IPS-15b (cell line): ENCODE results near the gene TEX54.
"Not testable (repeated sequence)": the region's sequence is repeated elsewhere in the genome, so short reads cannot be mapped to it uniquely, and the experiment has no call there.

ENCODE experiments used
- H3K27me3 ChIP-seq: one replicate; pipeline ENCODE4 v1.6.1; 2013; ENCODE audit warnings: low read length; ENCODE audit not compliant: control insufficient read depth, insufficient read depth
- H3K36me3 ChIP-seq: one replicate; pipeline ENCODE4 v1.6.1; 2013; ENCODE audit warnings: low read length; ENCODE audit not compliant: control insufficient read depth, insufficient read depth
- H3K4me1 ChIP-seq: one replicate; pipeline ENCODE4 v1.6.1; 2013; ENCODE audit warnings: mild to moderate bottlenecking, low read length; ENCODE audit not compliant: control insufficient read depth, insufficient read depth
- H3K4me3 ChIP-seq: one replicate; pipeline ENCODE4 v1.5.1; 2013; ENCODE audit warnings: low read depth, low read length
- H3K9ac ChIP-seq: one replicate; pipeline ENCODE4 v1.6.1; 2013; ENCODE audit warnings: low read depth, mild to moderate bottlenecking, low read length
- H3K9me3 ChIP-seq: one replicate; pipeline ENCODE4 v1.6.1; 2013; ENCODE audit warnings: mild to moderate bottlenecking, low read length; ENCODE audit not compliant: control insufficient read depth, insufficient read depth

The TEX54 gene

DNA sequence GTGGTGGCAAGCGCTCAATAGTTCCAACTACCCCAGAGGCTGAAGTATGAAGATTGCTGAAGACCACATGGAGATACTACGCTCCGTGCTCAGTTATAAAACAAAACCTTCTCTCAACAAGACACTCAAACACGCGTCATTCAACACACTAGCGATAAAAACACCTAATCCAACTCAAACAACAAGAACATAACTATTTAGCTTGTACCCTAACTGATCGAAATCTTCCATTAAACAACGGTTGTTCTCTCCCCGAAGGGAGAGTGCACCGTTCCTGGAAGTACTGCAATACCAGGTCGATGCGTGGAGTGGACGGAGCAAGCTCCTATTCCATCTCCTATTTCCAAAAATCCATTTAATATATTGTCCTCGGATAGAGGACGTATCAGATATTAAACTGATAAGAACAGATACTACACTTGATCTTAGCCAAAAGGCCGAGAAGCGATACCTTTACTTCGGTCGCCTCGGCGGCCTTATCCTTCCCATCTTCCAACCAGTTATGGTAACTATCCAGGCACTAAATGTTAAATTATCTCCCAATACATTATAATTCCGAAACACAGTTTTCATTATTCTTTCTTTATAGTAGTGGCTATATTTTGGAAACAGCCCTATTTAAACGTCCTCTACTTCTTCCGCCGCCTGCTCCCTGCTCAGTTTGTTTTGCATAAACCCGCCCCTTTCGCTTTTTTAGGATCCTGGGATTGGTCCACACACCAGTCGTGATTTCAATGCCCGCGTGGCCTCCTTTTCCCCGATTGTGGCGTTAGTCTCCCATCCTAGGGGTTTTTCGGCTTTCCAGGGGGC is 8.9 kb upstream of the TEX54 start:
- peaks cover 3% of the 10 kb centered on the region for H3K36me3 ChIP-seq
- no peaks in the 10 kb centered on the region for H3K4me1 ChIP-seq
- peak overlapping the region; percentile 58 for H3K4me3 ChIP-seq
- H3K27me3 ChIP-seq = no peaks in the 10 kb centered on the region
- no peaks in the 10 kb centered on the region for H3K9me3 ChIP-seq
- peak overlapping the region; percentile 87 for H3K9ac ChIP-seq

DNA sequence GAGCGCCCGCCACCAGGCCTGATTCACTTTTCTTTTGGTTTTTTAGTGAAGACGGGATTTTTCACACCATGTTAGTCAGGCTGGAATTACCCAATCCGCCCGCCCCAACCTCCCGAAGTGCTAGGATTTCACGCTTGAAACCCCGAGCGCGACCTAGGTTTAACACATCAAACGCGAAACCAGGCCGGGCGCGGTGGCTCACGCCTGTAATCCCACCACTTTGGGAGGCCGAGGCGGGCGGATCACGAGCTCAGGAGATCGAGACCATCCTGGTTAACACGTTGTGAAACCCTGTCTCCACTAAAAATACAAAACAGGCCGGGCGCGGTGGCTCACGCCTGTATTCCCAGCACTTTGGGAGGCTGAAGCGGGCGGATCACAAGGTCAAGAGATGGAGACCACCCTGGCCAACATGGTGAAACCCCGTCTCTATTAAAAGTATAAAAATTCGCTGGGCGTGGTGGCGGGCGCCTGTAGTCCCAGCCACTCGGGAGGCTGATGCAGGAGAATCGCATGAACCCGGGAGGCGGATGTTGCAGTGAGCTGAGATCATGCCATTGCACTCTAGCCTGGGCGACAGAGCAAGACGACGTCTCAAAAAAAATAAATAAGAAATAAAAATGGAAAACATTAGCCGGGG is 8.2 kb upstream of the TEX54 start:
- peak overlapping the region; percentile 99 for H3K4me3 ChIP-seq
- not testable (repeated sequence) for H3K9me3 ChIP-seq, H3K36me3 ChIP-seq, H3K4me1 ChIP-seq, H3K27me3 ChIP-seq
- H3K9ac ChIP-seq = peak overlapping the region; percentile 71

DNA sequence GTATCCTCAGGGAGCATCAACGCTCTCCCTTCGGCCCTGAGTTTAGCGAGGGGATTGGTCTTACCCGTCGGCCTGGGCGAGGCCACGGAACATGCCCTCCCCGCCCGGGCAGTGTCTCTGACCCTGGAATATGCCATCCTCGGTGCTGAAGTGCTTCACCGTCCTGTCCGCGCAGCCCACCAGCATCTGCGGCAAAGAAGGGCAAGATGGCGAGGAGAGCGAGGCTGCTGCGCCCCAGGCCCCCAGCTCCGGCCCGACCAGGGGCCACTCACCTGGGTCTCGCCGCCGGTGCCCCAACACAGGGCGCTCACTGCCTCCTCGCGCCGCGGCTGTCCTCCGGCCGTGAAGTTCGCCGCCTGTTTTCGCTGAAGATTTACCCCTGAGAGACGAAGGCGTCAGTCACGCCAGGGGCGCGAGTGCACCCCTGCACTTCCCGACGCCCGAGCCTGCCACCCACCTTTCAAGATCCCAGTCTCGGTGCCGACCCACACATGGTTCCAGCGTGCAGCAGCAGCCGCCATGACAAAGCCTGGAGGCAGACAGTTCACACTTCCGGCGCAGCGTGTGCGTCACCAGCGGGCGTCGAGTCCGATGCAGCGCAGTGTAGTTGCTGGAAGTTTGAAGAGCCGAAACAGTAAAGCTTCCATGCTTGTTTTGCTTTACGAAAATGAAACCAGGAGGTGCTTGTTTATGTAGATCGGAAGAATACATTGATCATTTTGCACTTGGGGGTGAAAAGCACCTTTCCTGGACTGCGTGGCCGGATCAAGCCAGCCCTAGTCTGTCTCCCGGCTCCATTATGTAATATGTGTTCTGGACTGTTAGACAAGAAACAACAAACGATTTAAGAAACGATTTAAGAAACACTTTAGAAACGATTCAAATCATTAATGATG is 6.7 kb upstream of the TEX54 start, which contains the start of gene WDR74:
Gene WDR74, minus strand, starts transcription at position 541 of the 896 bp plus-strand sequence. Its CDS starts 20 bp downstream, at position 521.
- H3K27me3 ChIP-seq = no peaks in the 10 kb centered on the region
- peaks cover 19% of the 10 kb centered on the region for H3K36me3 ChIP-seq
- no peaks in the 10 kb centered on the region for H3K9me3 ChIP-seq
- peak within 1 kb of the TSS; percentile 99 for H3K4me3 ChIP-seq
- H3K4me1 ChIP-seq = no peaks in the 10 kb centered on the region
- peak within 1 kb of the TSS; percentile 90 for H3K9ac ChIP-seq

DNA sequence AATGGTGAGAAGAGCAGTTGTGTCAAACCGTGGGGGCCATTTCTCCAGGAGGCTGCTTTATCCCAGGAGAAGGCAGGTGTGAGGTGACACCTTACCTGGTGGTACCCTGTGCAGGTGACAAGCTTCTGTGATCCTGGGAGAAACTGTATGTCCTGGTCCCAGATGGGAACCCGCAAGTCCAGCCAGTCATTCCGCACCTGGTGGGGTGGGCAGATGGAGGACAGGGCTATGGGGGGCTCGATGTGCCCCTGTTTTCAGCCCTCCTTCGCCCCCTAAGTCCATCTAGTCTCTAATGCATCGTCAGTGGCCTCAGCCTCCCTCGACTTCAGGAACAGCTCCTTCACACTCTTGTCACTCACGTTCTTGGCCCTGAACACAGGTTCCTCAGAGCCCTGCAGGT is 2.7 kb upstream of the TEX54 start:
- no peaks in the 10 kb centered on the region for H3K27me3 ChIP-seq
- no peak overlapping the region for H3K9ac ChIP-seq
- H3K9me3 ChIP-seq = no peaks in the 10 kb centered on the region
- H3K4me3 ChIP-seq = no peak overlapping the region
- H3K4me1 ChIP-seq = peaks cover 4% of the 10 kb centered on the region
- peaks cover 22% of the 10 kb centered on the region for H3K36me3 ChIP-seq

DNA sequence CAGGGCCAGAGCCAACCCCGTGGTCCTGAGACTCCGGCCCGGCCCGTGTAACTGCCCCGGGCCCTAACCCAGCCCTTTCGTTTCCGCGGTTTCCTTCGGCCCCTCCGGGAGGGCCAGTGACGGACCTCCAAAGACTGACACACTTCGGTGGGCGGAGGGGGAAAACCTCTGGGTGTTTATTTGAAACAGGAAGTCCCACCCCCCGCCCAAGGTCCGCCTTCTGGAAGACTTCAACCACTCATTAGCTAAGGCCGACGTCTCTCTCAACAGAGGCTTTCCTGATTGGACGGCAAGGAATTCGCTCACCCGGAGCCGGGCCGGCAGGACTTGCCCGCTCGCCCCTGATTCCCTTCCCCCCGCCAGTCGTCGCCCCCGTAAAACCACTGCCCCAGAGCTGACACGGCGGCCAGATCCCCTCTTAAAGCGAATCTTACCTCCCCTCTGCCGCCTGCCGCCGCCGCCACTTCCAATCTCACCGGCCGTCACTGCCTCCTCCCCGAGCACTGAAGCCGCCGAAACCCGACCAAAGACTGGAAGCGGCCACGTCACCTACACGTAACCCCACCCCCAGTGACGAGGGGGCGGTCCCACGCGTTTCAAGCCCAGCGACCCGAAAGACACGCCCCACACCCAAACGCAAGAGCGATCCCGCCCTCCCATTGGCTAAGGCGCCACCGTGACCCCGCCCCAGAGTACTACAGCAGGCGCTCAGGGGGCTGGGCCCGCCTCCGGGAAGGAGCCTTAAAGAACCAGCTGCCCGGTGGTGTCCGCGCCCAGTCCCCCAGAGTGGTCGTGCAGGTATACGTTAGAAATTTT is 913 bp downstream of the TEX54 start, which contains the start of gene STX5:
Gene STX5, minus strand, starts transcription at position 532 of the 816 bp plus-strand sequence. CDS start 808 bp downstream, outside the sequence.
- H3K9me3 ChIP-seq = no peaks in the 10 kb centered on the region
- peak within 1 kb of the TSS; percentile 92 for H3K4me3 ChIP-seq
- H3K36me3 ChIP-seq = peaks cover 27% of the 10 kb centered on the region
- peak within 1 kb of the TSS; percentile 92 for H3K9ac ChIP-seq
- peaks cover 6% of the 10 kb centered on the region for H3K4me1 ChIP-seq
- no peaks in the 10 kb centered on the region for H3K27me3 ChIP-seq

DNA sequence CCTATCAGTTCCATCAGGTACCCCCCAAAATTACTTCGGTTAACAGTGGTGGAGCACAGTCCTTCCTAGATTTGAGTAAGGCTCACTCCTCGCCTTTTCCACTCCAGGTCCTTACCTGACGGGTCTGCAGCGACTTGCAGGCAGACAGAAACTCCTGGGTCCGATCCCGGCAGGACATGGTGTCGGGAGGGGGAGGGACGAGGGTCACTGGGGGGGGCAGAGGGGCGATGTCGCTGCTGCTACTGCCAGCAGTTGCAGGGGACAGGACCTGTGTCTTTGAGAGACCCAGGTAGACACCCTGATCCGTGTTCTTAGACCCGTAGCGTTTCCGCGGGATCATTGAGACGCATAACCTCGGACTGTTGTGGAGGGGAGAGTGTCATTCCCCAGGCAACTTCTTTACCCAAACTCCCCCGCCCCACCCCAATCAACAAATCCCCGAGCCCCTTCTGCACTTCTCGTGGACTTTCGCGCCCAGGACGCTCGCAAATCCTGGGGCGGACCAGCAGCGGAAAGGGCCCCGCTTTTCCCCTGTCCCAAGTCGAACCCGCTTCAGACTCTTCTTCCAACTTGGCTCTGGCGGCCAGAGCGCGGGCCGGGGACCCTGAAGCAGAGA is 1.6 kb downstream of the TEX54 start:
- Histone ChIP-seq H3K36me3 (peaks cover 24% of the 10 kb centered on the region), H3K27me3 (no peaks in the 10 kb centered on the region), H3K9me3 (no peaks in the 10 kb centered on the region), H3K4me3 (peak overlapping the region; percentile 92), H3K9ac (peak overlapping the region; percentile 87), H3K4me1 (peaks cover 6% of the 10 kb centered on the region)

DNA sequence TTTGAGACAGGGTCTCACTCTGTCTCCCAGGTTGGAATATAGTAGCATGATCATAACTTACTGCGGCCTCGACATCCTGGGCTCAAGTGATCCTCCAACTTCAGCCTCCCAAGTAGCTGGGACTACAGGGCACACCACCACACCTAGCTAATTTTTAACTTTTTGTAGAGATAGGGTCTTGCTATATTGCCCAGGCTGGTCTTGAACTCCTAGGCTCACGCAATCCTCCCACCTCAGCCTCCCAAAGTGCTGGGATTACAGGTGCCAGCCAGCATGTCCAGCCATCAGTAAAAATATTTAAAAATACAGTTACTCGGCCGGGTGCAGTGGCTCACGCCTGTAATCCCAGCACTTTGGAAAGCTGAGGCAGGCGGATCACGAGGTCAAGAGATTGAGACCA is 4.5 kb downstream of the TEX54 start:
- not testable (repeated sequence) for H3K9me3 ChIP-seq, H3K4me3 ChIP-seq, H3K27me3 ChIP-seq, H3K9ac ChIP-seq, H3K4me1 ChIP-seq
- H3K36me3 ChIP-seq = peaks cover 26% of the 10 kb centered on the region

DNA sequence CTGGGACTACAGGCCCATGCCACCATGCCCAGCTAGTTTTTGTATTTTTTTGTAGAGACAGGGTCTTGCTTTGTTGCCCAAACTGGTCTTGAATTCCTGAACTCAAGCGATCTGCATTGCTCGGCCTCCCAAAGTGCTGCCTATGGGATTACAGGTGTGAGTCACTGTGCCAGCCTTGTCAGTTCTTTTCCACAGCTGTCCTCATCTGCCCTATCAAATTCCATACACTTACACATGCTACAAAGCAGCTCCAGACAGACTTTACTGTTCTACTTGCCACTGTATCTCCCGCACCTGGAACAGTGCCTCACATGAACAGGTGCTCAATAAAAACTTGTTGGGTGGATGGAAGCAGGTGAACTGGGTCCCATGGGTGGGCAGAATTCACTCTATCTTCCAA is 9.0 kb downstream of the TEX54 start:
- Histone ChIP-seq H3K4me1 (no peaks in the 10 kb centered on the region), H3K9me3 (no peaks in the 10 kb centered on the region), H3K36me3 (peaks cover 36% of the 10 kb centered on the region), H3K27me3 (no peaks in the 10 kb centered on the region), H3K4me3 (no peak overlapping the region), H3K9ac (no peak overlapping the region)

DNA sequence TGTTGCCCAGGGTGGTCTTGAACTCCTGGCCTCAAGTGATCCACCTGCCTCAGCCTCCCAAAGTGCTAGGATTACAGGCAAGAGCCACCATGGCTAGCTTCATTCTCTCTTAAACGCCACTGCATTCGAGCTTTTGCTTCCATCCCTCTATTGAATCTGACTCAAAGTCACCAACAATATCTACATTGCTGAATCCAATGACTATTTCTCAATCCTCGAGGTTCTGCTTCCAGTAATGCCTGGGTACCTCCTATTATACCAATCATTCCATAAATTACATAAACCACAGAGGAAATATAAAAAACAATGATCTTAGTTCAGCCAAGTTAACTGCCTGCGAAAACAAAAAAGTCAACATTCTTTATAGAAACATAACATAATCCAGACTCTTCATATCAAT is 15.5 kb downstream of the TEX54 start:
- Histone ChIP-seq H3K27me3 (no peaks in the 10 kb centered on the region), H3K4me3 (no peak overlapping the region), H3K9ac (no peak overlapping the region), H3K4me1 (no peaks in the 10 kb centered on the region), H3K36me3 (peaks cover 10% of the 10 kb centered on the region), H3K9me3 (no peaks in the 10 kb centered on the region)

DNA sequence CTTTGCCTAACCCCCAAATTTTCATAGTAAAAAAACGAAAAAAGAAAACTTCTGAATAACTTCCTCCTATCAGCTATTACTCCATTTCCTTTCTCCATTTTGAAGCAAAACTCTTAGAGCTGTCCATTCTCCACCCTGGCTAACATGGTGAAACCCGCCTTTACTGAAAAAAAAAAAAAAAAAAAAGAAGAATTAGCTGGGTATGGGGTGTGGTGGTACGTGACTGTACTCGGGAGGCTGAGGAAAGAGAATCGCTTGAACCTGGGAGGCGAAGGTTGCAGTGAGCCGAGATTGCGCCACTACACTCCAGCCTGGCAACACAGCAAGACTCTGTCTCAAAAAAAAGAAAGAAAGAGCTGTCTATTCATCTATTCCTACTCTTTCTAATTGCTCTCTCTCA is 16.1 kb downstream of the TEX54 start:
- peaks cover 10% of the 10 kb centered on the region for H3K36me3 ChIP-seq

More for the DNA sequence above, 16.1 kb downstream of the TEX54 start:
- no peaks in the 10 kb centered on the region for H3K9me3 ChIP-seq
- no peak overlapping the region for H3K9ac ChIP-seq
- no peak overlapping the region for H3K4me3 ChIP-seq
- no peaks in the 10 kb centered on the region for H3K4me1 ChIP-seq
- no peaks in the 10 kb centered on the region for H3K27me3 ChIP-seq
